ENCODE results near the gene RIBC2. TPM values are rescaled to one million over a fixed set of nuclear protein-coding genes. Genes with fewer than 3 reads are reported as not detected.

RIBC2 gene
- total RNA-seq, 1 donor from 2014 or later = 12.6 TPM

DNA sequence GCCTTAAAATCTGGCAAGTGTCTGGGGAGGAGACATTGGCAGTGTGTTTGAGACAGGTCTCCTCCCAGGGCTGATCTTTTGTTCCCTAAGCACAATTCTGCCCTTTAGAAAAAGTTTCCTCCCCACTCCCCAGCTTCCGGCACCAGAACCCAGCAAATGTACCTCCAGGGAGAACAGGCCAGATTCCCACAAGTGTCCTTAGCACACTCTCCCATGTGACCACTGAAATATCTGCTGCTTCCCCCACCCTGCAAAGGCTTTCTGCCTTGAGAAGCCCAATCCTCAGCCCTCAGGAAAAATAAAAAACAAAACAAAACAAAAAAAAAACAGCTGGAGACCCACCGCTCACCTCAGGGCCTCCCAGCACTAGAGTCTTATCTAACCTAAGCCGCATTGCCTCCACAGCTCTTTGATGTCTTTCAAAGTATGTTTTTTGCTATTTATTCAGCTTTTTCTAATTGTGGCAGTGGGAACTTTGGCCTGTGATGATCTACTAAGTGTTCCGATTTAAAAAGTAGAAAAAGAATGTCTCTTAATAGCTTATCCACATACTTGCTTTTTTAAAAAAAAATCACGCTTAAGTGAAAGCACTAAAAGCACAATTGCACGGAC is 60.2 kb downstream of the RIBC2 start:
- intact Hi-C loops (cut with micrococcal nuclease) = no loop called here
- H3K27me3 Mint-ChIP-seq (ENCODE audit: insufficient read depth) = peaks cover 6% of the 10 kb centered on the region
- no peak overlapping the region for H3K27ac Mint-ChIP-seq
- no peaks in the 10 kb centered on the region for H3K4me1 Mint-ChIP-seq (ENCODE audit: low read depth)
- H3K9me3 Mint-ChIP-seq = no peaks in the 10 kb centered on the region
- no peak overlapping the region for H3K4me3 Mint-ChIP-seq
- no peaks in the 10 kb centered on the region for H3K36me3 Mint-ChIP-seq (ENCODE audit: low read depth)
- DNase-seq (ENCODE audit: low spot score) = no peak

DNA sequence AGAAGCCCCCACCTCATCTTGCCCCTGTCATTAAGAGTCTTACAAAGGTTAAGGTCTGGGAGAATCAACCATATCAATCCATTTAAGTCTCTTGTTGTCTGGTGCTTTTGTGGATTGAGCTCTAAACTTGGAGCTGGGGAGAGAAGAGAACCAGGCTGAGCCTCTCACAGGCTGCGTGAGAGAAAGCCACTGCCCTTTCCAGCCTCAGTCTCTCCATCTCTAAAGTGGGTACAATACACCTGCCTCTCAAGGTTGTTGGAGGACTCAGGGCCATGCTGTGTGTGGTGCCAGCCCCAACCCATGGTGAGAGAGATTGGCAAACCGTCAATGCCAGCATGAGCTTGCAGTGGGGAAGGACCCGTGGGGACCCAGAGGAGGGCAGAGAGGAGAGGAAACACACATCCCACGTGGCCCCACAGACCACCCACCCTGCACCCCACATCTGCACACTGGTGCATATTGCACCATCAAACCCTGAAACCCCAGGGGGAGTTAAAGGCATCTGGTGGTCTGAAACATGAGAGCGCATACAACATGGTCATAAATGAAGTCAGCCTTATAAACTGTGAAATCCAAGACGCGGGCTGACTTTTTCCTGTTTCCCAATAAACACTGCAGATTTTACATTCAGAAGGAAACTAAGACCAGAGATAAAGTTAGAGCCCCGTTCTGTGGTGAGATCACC is 61.7 kb downstream of the RIBC2 start:
- Mint-ChIP-seq H3K27me3 (ENCODE audit: insufficient read depth) (no peaks in the 10 kb centered on the region), H3K9me3 (no peaks in the 10 kb centered on the region), H3K4me3 (no peak overlapping the region), H3K27ac (no peak overlapping the region), H3K36me3 (ENCODE audit: low read depth) (no peaks in the 10 kb centered on the region), H3K4me1 (ENCODE audit: low read depth) (no peaks in the 10 kb centered on the region)
- intact Hi-C loops (cut with micrococcal nuclease) = no loop called here
- DNase-seq (ENCODE audit: low spot score) = no peak

DNA sequence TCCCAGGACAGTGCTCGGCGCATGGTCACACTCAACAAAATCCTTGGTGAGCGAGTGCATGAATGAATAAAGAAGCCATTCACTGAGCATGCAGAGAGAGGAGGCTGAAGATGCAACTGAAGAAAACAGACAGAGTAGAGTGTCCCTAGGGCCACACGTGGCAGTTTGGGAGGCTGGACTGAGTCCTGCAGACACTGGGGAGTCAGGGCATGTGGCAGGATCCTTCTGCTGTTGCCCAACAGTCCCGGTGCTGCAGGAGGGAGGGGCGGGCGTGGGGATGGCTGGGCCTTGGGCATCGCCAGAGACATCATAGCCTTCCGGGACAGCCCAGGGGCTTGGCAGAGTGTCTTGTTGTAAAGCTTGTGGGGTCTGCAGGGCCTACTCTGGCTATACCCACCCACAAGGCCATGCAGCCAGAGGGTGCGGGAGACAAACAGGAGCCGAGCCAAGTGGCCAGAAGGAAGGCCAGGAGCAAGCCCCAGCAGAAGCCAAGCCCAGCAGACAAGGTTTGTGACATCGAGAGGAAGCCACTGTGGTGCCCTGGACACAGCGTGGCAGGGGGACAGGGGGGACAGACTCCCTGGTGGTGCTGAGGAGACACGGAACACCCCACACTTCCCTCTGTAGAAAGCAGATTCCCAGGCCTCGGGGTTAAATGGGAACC is 62.5 kb downstream of the RIBC2 start:
- no peaks in the 10 kb centered on the region for H3K9me3 Mint-ChIP-seq
- intact Hi-C loops (cut with micrococcal nuclease) = no loop called here

DNA sequence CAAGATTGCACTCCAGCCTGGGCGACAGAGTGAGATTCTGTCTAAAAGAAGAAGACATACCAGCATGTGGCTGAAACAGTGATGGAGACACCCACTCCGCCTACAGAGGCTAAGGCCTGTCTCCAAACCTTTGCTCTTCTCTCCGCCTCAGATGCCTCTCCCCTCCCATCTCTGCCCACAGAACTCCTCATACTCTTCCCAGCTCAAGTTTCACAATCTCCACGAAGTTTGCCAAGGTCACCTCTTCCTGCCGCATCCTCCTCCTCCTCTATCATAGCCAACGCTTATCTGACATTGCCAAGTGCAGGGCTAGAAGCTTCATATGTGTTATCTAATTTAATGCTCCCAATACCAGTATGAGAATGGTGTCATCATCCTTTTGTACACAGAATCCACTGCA is 63.3 kb downstream of the RIBC2 start:
- Mint-ChIP-seq H3K4me3 (no peak overlapping the region), H3K27me3 (ENCODE audit: insufficient read depth) (no peaks in the 10 kb centered on the region), H3K36me3 (ENCODE audit: low read depth) (no peaks in the 10 kb centered on the region), H3K9me3 (no peaks in the 10 kb centered on the region), H3K4me1 (ENCODE audit: low read depth) (no peaks in the 10 kb centered on the region), H3K27ac (no peak overlapping the region)
- DNase-seq (ENCODE audit: low spot score) = no peak
- intact Hi-C loops (cut with micrococcal nuclease) = no loop called here

More for the DNA sequence above, 62.5 kb downstream of the RIBC2 start:
- no peaks in the 10 kb centered on the region for H3K4me1 Mint-ChIP-seq (ENCODE audit: low read depth)
- H3K4me3 Mint-ChIP-seq = no peak overlapping the region
- H3K27ac Mint-ChIP-seq = no peak overlapping the region
- H3K36me3 Mint-ChIP-seq (ENCODE audit: low read depth) = no peaks in the 10 kb centered on the region
- no peaks in the 10 kb centered on the region for H3K27me3 Mint-ChIP-seq (ENCODE audit: insufficient read depth)
- no peak for DNase-seq (ENCODE audit: low spot score)

DNA sequence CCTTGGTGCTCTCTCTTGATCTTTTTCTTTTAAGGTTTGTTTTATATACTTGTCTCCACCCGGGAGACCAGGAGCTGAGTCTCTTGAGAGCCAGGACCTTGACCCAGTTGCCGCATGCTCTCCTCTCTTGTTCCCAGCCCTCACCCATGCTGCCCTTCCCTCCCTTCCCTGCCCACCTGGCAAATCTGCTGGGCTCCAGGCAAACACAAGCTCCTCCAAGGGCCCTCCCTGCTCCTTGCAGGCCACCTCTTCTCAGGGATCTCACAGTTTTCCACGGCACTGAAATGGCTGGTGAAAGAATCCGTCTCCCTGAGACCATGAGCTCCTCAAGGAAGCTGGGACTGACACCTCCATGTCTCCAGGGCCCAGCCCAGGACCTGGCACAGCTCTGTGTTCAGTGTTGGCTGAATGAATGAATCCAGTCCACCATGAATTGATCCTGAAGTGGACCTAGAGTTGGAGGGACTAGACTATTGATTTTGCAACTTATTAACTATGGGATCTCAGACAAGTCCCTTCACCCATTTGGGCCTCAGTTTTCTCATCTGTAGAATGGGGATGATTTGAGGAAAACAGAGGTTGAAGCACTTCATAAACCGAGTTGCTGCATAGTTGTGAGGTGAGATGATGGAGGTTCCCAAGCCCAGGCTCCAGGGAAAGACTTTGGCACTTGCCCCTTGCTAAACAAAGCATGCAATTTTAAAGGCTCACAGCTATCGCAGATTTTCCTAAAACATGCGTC is 64.0 kb downstream of the RIBC2 start:
- Mint-ChIP-seq H3K4me1 (ENCODE audit: low read depth) (no peaks in the 10 kb centered on the region), H3K9me3 (no peaks in the 10 kb centered on the region), H3K27ac (no peak overlapping the region), H3K27me3 (ENCODE audit: insufficient read depth) (peaks cover 3% of the 10 kb centered on the region), H3K36me3 (ENCODE audit: low read depth) (no peaks in the 10 kb centered on the region), H3K4me3 (no peak overlapping the region)
- intact Hi-C loops (cut with micrococcal nuclease) = no loop called here
- DNase-seq (ENCODE audit: low spot score) = no peak

DNA sequence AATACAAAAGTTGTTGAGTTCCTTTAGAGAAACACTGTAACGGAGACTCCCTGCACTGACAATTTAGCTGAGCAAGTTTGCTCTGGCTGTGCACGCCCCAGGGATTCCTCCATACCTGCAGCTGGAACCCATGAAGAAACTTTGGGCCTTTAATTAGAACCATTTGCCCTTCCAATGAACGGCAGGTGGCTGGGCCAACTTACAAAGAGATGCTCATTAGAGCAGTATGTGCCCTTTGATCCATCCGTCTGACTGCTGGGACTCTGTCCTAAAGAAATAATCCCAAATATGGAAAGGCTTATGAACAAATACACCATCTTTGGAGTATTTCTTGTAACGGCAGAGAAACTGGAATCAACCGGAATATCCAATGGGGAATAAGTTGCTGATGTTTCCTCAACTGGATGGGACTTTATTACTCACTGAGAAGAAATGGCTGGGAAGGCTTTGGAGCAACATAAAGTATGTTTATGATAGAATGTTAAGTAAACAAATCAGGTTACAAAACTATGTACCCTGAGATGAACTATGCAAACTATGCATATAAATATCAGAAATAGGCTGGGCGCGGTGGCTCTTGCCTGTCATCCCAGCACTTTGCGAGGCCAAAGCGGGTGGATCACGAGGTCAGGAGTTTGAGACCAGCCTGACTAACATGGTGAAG is 64.7 kb downstream of the RIBC2 start:
- no peaks in the 10 kb centered on the region for H3K36me3 Mint-ChIP-seq (ENCODE audit: low read depth)
- H3K4me3 Mint-ChIP-seq = no peak overlapping the region
- H3K4me1 Mint-ChIP-seq (ENCODE audit: low read depth) = no peaks in the 10 kb centered on the region
- no peaks in the 10 kb centered on the region for H3K9me3 Mint-ChIP-seq
- H3K27me3 Mint-ChIP-seq (ENCODE audit: insufficient read depth) = peaks cover 3% of the 10 kb centered on the region
- intact Hi-C loops (cut with micrococcal nuclease) = no loop called here
- no peak overlapping the region for H3K27ac Mint-ChIP-seq
- no peak for DNase-seq (ENCODE audit: low spot score)

DNA sequence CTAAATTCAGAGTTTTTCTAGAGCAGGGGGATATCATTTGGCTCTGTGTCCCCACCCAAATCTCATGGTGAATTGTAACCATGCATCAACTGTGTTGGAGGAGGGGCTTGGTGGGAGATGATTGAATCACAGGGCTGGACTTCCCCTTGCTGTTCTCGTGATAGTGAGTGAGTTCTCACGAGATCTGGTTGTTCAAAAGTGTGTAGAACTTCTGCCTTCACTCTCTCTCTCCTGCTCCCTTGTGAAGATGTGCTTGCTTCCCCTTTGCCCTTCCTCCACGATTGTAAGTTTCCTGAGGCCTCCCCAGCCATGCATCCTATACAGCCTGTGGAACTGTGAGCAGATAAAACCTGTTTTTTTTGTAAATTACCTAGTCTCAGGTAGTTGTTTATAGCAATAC is 67.2 kb downstream of the RIBC2 start:
- DNase-seq (ENCODE audit: low spot score) = no peak
- Mint-ChIP-seq H3K4me1 (ENCODE audit: low read depth) (no peaks in the 10 kb centered on the region), H3K27ac (no peak overlapping the region), H3K36me3 (ENCODE audit: low read depth) (no peaks in the 10 kb centered on the region), H3K4me3 (no peak overlapping the region), H3K9me3 (no peaks in the 10 kb centered on the region), H3K27me3 (ENCODE audit: insufficient read depth) (peaks cover 3% of the 10 kb centered on the region)
- intact Hi-C loops (cut with micrococcal nuclease) = no loop called here

DNA sequence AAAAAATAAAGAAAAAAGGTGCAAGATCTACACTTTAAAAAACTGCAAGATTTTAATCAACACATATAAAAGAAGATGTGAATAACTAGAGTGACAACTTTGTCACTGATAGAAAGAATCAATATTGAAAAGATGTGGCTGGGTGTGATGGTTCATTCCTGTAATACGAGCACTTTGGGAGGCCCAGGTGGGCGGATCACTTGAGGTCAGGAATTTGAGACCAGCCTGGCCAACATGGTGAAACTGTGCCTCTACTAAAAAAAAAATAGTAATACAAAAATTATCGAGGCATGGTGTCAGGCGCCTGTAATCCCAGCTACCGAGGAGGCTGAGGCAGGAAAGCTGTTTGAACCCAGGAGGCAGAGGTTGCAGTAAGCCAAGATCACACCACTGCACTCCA is 68.2 kb downstream of the RIBC2 start:
- H3K36me3 Mint-ChIP-seq (ENCODE audit: low read depth) = no peaks in the 10 kb centered on the region
- H3K9me3 Mint-ChIP-seq = no peaks in the 10 kb centered on the region
- H3K27ac Mint-ChIP-seq = no peak overlapping the region
- H3K4me3 Mint-ChIP-seq = no peak overlapping the region
- peaks cover 3% of the 10 kb centered on the region for H3K27me3 Mint-ChIP-seq (ENCODE audit: insufficient read depth)
- no peaks in the 10 kb centered on the region for H3K4me1 Mint-ChIP-seq (ENCODE audit: low read depth)
- intact Hi-C loops (cut with micrococcal nuclease) = no loop called here
- no peak for DNase-seq (ENCODE audit: low spot score)

Other genes with a start within 250 kb of the RIBC2 start
- 156 and 164 TPM in 2 replicates for gene NUP50, start 249.8 kb upstream of the RIBC2 start, total RNA-seq
- gene KIAA0930, start 172.8 kb upstream of the RIBC2 start, total RNA-seq = 45.5 and 48.7 TPM in 2 replicates
- gene UPK3A, start 128.7 kb upstream of the RIBC2 start, total RNA-seq = not detected in 2 replicates
- 30.7 and 38.6 TPM in 2 replicates for gene FAM118A, start 103.8 kb upstream of the RIBC2 start, total RNA-seq
- gene SMC1B, start 94 bp upstream of the RIBC2 start, total RNA-seq = 0.44 and 0.83 TPM in 2 replicates
- gene FBLN1, start 89.2 kb downstream of the RIBC2 start, total RNA-seq = not detected in 2 replicates